Heart left ventricle (tissue), 13 donors: ENCODE results near the gene CREM.

ENCODE experiments used
- POLR2A ChIP-seq, 2 donors: fragments of 450-650 bp; IDR thresholded peaks; one replicate each; pipeline ENCODE4 v1.6.1; 2017; ENCODE audit warnings: antibody characterized with exemption in 2 of 2, mild to moderate bottlenecking in 2 of 2, moderate library complexity in 2 of 2
- TF ChIP-seq, protein P1 (sequence below), 12 donors: fragments of 200-600 bp; sonication (generic) in 4 of 12; IDR thresholded peaks; one replicate each; pipeline versions ENCODE4 v1.5.0 to v1.8.0; 2018 to 2022; ENCODE audit warnings: antibody characterized with exemption in 12 of 12, mild to moderate bottlenecking in 5 of 12
- donor health status: ischemic (EF 13 %, LVEDD 7.1; RV severe dilation, severe dysfunction).
- donor health status: DM: no; HTN: yes; CAD: no.
- donor health status: DM: no; HTN: no; CAD: no.
- donor health status: ischemic (EF 25% LVEDD 6.9; RV normal size, moderate dysfunction).
- donor health status: ischemic (EF 25% LVEDD 5.7; RV mildly dilated, moderate dysfunction).
- donor health status: ischemic (EF 35%, LVEDD 5.7; RV mildly dilated, moderate dysfunction).
- donor health status: nonischemic (EF 11% LVEDD 7.7; RV severe dilation, severe dysfunction).
- donor health status: DM: yes; HTN: yes; CAD: no.
- donor health status: PGD.
- donor health status: ischemic (EF 29% LVEDD 5.4; RV normal size, mild dysfunction).
- donor health status: nonischemic (EF 23%, LVEDD 6.1; RV moderate dilation, normal function).

- no peak for TF ChIP-seq POLR2A (IDR thresholded peaks at IDR 0.05)
- TF ChIP-seq, protein P1, sequence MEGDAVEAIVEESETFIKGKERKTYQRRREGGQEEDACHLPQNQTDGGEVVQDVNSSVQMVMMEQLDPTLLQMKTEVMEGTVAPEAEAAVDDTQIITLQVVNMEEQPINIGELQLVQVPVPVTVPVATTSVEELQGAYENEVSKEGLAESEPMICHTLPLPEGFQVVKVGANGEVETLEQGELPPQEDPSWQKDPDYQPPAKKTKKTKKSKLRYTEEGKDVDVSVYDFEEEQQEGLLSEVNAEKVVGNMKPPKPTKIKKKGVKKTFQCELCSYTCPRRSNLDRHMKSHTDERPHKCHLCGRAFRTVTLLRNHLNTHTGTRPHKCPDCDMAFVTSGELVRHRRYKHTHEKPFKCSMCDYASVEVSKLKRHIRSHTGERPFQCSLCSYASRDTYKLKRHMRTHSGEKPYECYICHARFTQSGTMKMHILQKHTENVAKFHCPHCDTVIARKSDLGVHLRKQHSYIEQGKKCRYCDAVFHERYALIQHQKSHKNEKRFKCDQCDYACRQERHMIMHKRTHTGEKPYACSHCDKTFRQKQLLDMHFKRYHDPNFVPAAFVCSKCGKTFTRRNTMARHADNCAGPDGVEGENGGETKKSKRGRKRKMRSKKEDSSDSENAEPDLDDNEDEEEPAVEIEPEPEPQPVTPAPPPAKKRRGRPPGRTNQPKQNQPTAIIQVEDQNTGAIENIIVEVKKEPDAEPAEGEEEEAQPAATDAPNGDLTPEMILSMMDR (IDR thresholded peaks at IDR 0.05) = no peak
These were observed 82.4 kb downstream of the CREM start for GRCh38 chr10:35208949-35209613.
